Ureter (tissue), 1 donor: ENCODE data around the gene UCN. TPM values are rescaled to one million over a fixed set of nuclear protein-coding genes. Genes with fewer than 3 reads are reported as not detected.

Source experiments
- DNase-seq: peaks from one replicate; pipeline ENCODE4 v3.0.0-alpha.2; 2020; ENCODE audit warnings: low spot score
- total RNA-seq: library from RNA; stranded (reverse); gene quantifications from one replicate; pipeline ENCODE4 v1.2.4, GENCODE V29; 2023
- donor health status: DM: yes; HTN: yes; CAD: no.

Gene UCN
- total RNA-seq, 1 donor from 2014 or later, result 0.68 TPM

DNA sequence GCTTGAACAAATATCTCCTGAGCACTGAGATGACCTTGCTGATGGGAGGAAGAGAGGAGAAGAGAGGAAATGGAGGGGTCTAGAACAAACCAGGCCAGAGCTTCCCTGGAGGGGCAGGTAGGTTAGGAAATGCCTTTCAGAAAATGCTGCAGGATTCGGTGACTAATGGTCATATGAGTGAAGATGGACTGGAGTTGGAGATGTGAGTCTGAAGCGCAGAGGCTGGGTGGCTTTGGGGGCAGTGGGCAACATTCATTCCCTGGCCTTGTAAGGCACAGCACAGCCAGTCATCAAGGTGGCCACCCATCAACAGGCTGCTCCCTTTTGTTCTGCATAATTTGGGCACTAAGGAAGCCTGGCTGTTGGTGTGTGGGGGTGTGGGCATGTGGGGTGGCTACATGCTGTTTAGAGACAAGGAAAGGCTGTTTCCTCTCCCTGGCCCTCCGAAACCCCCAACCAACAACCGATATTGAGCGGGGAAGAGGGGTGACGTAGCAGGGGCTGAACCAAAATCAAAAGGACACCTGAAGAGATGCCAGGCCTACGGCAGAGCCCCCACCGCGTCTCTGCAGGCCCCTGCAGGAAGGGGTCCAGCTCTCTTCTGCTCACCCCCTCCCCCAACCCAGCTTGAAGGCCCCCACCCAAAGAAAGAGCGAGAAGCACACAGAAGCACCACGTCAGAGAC, 46.9 kb downstream of the UCN start:
- no peak for DNase-seq

DNA sequence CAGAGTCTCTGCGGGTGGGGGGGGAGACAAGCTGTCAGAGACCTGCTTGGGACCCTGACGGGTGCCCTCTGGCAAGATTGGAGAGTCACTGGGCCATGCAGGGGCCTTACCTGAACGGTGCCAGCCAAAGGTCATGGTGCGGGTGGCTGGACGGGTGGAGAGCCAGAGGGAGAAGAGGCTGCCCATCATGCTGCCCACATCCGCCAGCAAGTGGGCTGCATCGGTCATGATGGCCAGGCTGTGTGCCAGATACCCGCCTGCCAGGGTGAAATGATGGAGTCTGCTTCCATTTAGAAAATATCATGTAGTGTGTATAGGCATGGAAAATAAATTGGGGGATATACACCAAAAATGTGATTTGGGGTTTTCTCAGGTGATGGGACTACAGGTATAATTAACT, 50.2 kb downstream of the UCN start:
- DNase-seq, result no peak

Other genes starting within 250 kb of the UCN start
- 398 TPM for gene OST4, start 236.8 kb downstream of the UCN start, total RNA-seq
- gene EMILIN1, start 229.8 kb downstream of the UCN start, total RNA-seq, result 65.8 TPM
- 2.6 TPM for gene KHK, start 221.7 kb downstream of the UCN start, total RNA-seq
- 1.9 TPM for gene CGREF1, start 189.3 kb downstream of the UCN start, total RNA-seq
- gene ABHD1, start 184.6 kb downstream of the UCN start, total RNA-seq, result 0.78 TPM
- 45.6 TPM for gene PREB, start 173.8 kb downstream of the UCN start, total RNA-seq
- not detected for gene PRR30, start 169.0 kb downstream of the UCN start, total RNA-seq
- gene TCF23, start 159.4 kb downstream of the UCN start, total RNA-seq, result 0.42 TPM
- gene ATRAID, start 96.4 kb downstream of the UCN start, total RNA-seq, result 131 TPM
- gene SLC5A6, start 96.2 kb downstream of the UCN start, total RNA-seq, result 42.1 TPM
- gene CAD, start 91.1 kb downstream of the UCN start, total RNA-seq, result 63.6 TPM
- not detected for gene SLC30A3, start 45.4 kb downstream of the UCN start, total RNA-seq
- gene DNAJC5G, start 33.0 kb downstream of the UCN start, total RNA-seq, result not detected
- 0.18 TPM for gene TRIM54, start 26.0 kb downstream of the UCN start, total RNA-seq
- 77.1 TPM for gene MPV17, start 14.7 kb upstream of the UCN start, total RNA-seq
- 109 TPM for gene GTF3C2, start 48.3 kb upstream of the UCN start, total RNA-seq
- 37.8 TPM for gene EIF2B4, start 61.9 kb upstream of the UCN start, total RNA-seq
- gene SNX17, start 62.2 kb upstream of the UCN start, total RNA-seq, result 102 TPM
- 39.3 TPM for gene ZNF513, start 72.3 kb upstream of the UCN start, total RNA-seq
- gene PPM1G, start 101.1 kb upstream of the UCN start, total RNA-seq, result 61.7 TPM
- gene NRBP1, start 120.2 kb upstream of the UCN start, total RNA-seq, result 71.7 TPM
- gene KRTCAP3, start 133.9 kb upstream of the UCN start, total RNA-seq, result 52.9 TPM
- 40.4 TPM for gene IFT172, start 181.3 kb upstream of the UCN start, total RNA-seq
- gene FNDC4, start 186.8 kb upstream of the UCN start, total RNA-seq, result 3.7 TPM
- 1.9 TPM for gene GCKR, start 188.4 kb upstream of the UCN start, total RNA-seq